CD8-positive, alpha-beta memory T cell (primary cell): Measurements from ENCODE around the gene LY9. TPM values are rescaled to one million over a fixed set of nuclear protein-coding genes. Genes with fewer than 3 reads are reported as not detected.

Source experiments
- CTCF ChIA-PET: fragments of 350-600 bp; sonication (Branson Sonifier 250); formaldehyde crosslinking; loops from one replicate; lab custom pipeline; 2021; ENCODE audit warnings: antibody characterized with exemption; lab: Charles Lee
- POLR2A ChIA-PET: fragments of 350-600 bp; sonication (Branson Sonifier 250); formaldehyde crosslinking; loops from one replicate; lab custom pipeline; 2021; ENCODE audit warnings: antibody characterized with exemption; lab: Charles Lee
- DNase-seq, 5 donors: peaks; one replicate each; pipeline versions ENCODE4 v3.0.0 to v3.0.0-alpha.2; 2020 to 2022; ENCODE audit warnings: mixed read lengths in 1 of 5
- H3K27ac ChIP-seq: one replicate; pipeline ENCODE4 v1.7.0; 2013; ENCODE audit warnings: low read depth, mild to moderate bottlenecking, low read length, moderate library complexity
- H3K27me3 ChIP-seq: 2 replicates; pipeline ENCODE4 v1.7.0; 2013; ENCODE audit warnings: low read length, mild to moderate bottlenecking; ENCODE audit not compliant: insufficient read depth, poor library complexity, severe bottlenecking
- H3K36me3 ChIP-seq: 2 replicates; pipeline ENCODE4 v1.7.0; 2013; ENCODE audit warnings: mild to moderate bottlenecking, low read length, moderate library complexity; ENCODE audit not compliant: insufficient read depth
- H3K4me1 ChIP-seq: 2 replicates; pipeline ENCODE4 v1.7.0; 2013; ENCODE audit warnings: mild to moderate bottlenecking, low read length, moderate library complexity; ENCODE audit not compliant: insufficient read depth
- H3K4me3 ChIP-seq: 2 replicates; pipeline ENCODE4 v1.7.0; 2013; ENCODE audit warnings: mild to moderate bottlenecking, low read length
- H3K9me3 ChIP-seq: 2 replicates; pipeline ENCODE4 v1.7.0; 2013; ENCODE audit warnings: mild to moderate bottlenecking, low read length
- H3K27ac Mint-ChIP-seq, 8 donors: one replicate each; pipeline ENCODE4 v1.8.0; 2020 to 2021; ENCODE audit warnings: mixed read lengths in 8 of 8, mild to moderate bottlenecking in 6 of 8, inconsistent platforms in 3 of 8, moderate library complexity in 3 of 8
- H3K27me3 Mint-ChIP-seq, 2 donors: one replicate each; pipeline ENCODE4 v1.8.0; 2020 to 2021; ENCODE audit warnings: mixed read lengths in 2 of 2, mild to moderate bottlenecking in 1 of 2, moderate library complexity in 1 of 2
- H3K36me3 Mint-ChIP-seq, 3 donors: one replicate each; pipeline ENCODE4 v1.8.0; 2020 to 2021; ENCODE audit warnings: mixed read lengths in 3 of 3, inconsistent platforms in 1 of 3, mild to moderate bottlenecking in 1 of 3
- H3K4me1 Mint-ChIP-seq, 3 donors: one replicate each; pipeline ENCODE4 v1.8.0; 2020 to 2021; ENCODE audit warnings: mixed read lengths in 3 of 3, inconsistent platforms in 1 of 3, mild to moderate bottlenecking in 1 of 3
- H3K4me3 Mint-ChIP-seq, 7 donors: one replicate each; pipeline ENCODE4 v1.8.0; 2020 to 2021; ENCODE audit warnings: mixed read lengths in 7 of 7, mild to moderate bottlenecking in 6 of 7, moderate library complexity in 4 of 7, inconsistent platforms in 2 of 7
- H3K9me3 Mint-ChIP-seq, 5 donors: one replicate each; pipeline ENCODE4 v1.8.0; 2020 to 2022; ENCODE audit warnings: mixed read lengths in 5 of 5, mild to moderate bottlenecking in 3 of 5, moderate library complexity in 2 of 5, inconsistent platforms in 1 of 5
- polyA plus RNA-seq: library from polyadenylated mRNA; unstranded; fragments of 300-500 nt; fragmentation: Illumina TruSeq; gene quantifications from one replicate; pipeline ENCODE4 v1.2.3, GENCODE V29; 2021
- total RNA-seq, 2 experiments: library from RNA; stranded (reverse); gene quantifications; one replicate each; pipeline ENCODE4 v1.2.3, GENCODE V29; 2021

Gene LY9
- total and polyA plus RNA-seq, 3 experiments from 2014 or later, result 16.4 to 206 (median 16.5) TPM

DNA sequence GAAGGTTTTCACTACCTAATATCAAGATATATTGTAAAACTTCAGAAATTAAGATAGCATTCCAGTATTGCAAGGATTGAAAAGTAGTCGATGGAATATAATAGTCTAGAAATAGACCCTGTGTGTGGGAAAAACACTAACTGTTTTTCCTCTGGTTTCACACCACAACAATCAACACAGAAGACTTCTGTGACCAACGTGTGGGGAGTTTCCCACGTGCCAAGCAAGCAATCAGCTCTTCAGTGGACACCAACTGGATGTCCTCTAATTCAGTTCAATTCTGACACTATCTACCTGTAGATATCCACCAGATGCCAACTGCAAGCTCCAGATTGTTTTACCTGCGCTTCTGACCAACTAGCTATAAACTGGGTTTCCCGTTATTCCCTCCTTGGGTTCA, 54.6 kb downstream of the LY9 start:
- ChIA-PET POLR2A (no interaction called here), CTCF (interaction anchor here (0.9 to 1.9 kb wide), 6 partner anchors 12 to 169 kb away, joined by 3 to 11 read pairs (median 4); partner anchors contain the start of gene CD244)
- peak overlapping the region; percentile 36 to 91 (median 69) for H3K27ac Mint-ChIP-seq
- H3K9me3 Mint-ChIP-seq, result no peaks in the 10 kb centered on the region
- peaks cover 17% of the 10 kb centered on the region for H3K4me1 ChIP-seq
- H3K27me3 Mint-ChIP-seq, result no peaks in the 10 kb centered on the region
- H3K27ac ChIP-seq, result no peak overlapping the region
- no peak overlapping the region for H3K4me3 ChIP-seq
- H3K4me3 Mint-ChIP-seq, result peak overlapping the region in 3 of 7 donors; percentile 12 to 65 (median 28)
- H3K27me3 ChIP-seq, result no peaks in the 10 kb centered on the region
- H3K9me3 ChIP-seq, result no peaks in the 10 kb centered on the region
- H3K4me1 Mint-ChIP-seq, result peaks cover 38 to 46% (median 42%) of the 10 kb centered on the region in 3 donors
- H3K36me3 Mint-ChIP-seq, result peaks cover 12 to 35% (median 16%) of the 10 kb centered on the region in 3 donors
- DNase-seq, result no peak
- no peaks in the 10 kb centered on the region for H3K36me3 ChIP-seq

DNA sequence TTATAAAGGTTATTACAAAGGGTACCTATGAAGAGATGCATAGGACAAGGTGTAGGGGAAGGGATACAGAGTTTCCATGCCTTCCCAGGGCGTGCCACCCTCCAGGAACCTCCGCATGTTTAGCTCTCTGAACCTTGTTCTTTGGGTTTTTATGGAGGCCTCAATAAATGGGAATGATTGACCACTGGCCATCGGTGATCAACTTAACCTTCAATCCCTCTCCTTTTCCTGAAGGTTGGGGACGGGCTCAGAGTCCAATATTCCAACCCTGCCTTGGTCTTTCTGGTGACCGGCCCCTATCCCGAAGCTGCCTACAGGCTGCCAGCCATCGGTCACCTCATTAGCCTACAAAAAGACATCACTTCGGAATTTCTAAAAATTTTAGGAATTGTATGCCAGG, 55.0 kb downstream of the LY9 start:
- DNase-seq, result no peak
- Histone ChIP-seq H3K27me3 (no peaks in the 10 kb centered on the region), H3K4me3 (no peak overlapping the region), H3K4me1 (peaks cover 22% of the 10 kb centered on the region), H3K9me3 (no peaks in the 10 kb centered on the region), H3K27ac (no peak overlapping the region), H3K36me3 (no peaks in the 10 kb centered on the region)
- Mint-ChIP-seq H3K4me1 (peaks cover 36 to 43% (median 38%) of the 10 kb centered on the region in 3 donors), H3K27ac (peak overlapping the region in 7 of 8 donors; percentile 40 to 91 (median 73)), H3K27me3 (no peaks in the 10 kb centered on the region), H3K36me3 (peaks cover 12 to 35% (median 16%) of the 10 kb centered on the region in 3 donors), H3K9me3 (no peaks in the 10 kb centered on the region), H3K4me3 (peak overlapping the region in 2 of 7 donors; percentile 28 to 71)
- CTCF ChIA-PET, result interaction anchor here (0.9 to 1.9 kb wide), 5 partner anchors 12 to 169 kb away, joined by 3 to 11 read pairs (median 4); partner anchors contain the start of gene CD244
- POLR2A ChIA-PET, result no interaction called here

DNA sequence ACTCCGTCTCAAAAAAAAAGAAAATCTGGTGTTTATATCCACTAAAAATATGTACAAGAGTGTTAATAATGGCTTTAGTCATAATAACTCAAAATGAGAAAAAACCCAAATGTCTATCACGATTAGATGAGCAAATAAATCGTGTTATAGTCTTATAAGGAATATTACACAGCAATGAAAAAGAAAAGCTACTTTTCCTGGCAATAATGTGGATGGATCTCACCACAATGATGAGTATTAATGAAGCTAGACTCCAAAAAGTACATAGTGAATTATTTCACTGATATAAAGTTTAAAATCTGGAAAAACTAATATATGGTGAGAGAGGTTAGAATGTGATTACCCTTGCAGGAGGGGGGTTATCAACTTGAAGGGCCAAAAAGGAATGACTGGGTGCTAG, 57.0 kb downstream of the LY9 start:
- no peak for DNase-seq
- ChIA-PET POLR2A (interaction anchor here (1.0 kb wide), 1 partner anchor 15 kb away, joined by 3 read pairs; no protein-coding TSS in a partner anchor), CTCF (interaction anchor here (0.8 to 14.1 kb wide), 3 partner anchors 9 to 24 kb away, joined by 3 to 137 read pairs (median 3); partner anchors contain the start of gene CD244)
- peaks cover 22 to 32% (median 28%) of the 10 kb centered on the region in 3 donors for H3K4me1 Mint-ChIP-seq
- H3K27me3 ChIP-seq, result no peaks in the 10 kb centered on the region
- peaks cover 29% of the 10 kb centered on the region for H3K4me1 ChIP-seq
- H3K27ac ChIP-seq, result no peak overlapping the region
- H3K4me3 ChIP-seq, result no peak overlapping the region
- no peak overlapping the region for H3K4me3 Mint-ChIP-seq
- no peaks in the 10 kb centered on the region for H3K27me3 Mint-ChIP-seq
- H3K36me3 Mint-ChIP-seq, result peaks cover 8 to 22% (median 10%) of the 10 kb centered on the region in 3 donors
- no peaks in the 10 kb centered on the region for H3K9me3 Mint-ChIP-seq
- H3K27ac Mint-ChIP-seq, result peak overlapping the region in 3 of 8 donors; percentile 23 to 91 (median 31)
- no peaks in the 10 kb centered on the region for H3K36me3 ChIP-seq
- H3K9me3 ChIP-seq, result no peaks in the 10 kb centered on the region

DNA sequence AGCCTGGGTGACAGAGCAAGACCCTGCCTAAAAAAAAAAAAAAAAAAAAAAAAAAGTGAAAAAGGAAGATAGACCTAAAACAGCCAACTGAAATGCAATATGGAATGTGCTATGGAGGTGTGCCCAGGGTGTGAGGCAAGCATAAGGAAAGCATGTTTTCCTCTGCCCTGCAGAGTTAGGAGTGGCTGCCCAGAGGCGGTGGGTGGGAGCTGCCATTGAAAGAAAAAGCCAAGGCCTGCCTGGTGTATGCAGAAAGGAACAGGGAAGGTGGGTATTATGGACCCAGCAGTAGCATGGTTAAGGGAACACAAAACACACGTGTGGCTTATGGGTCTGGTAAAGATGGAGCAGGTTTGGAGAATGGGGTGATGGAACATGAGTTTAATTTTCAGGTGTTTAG, 57.8 kb downstream of the LY9 start:
- CTCF ChIA-PET, result interaction anchor here (1.1 to 14.1 kb wide), 2 partner anchors 15 to 23 kb away, joined by 3 to 137 read pairs; no protein-coding TSS in a partner anchor
- Mint-ChIP-seq H3K27ac (peak overlapping the region in 5 of 8 donors; percentile 23 to 91 (median 83)), H3K36me3 (peaks cover 8 to 23% (median 10%) of the 10 kb centered on the region in 3 donors), H3K27me3 (no peaks in the 10 kb centered on the region), H3K4me3 (peak overlapping the region in 6 of 7 donors; percentile 9 to 87 (median 43)), H3K9me3 (no peaks in the 10 kb centered on the region), H3K4me1 (peaks cover 24 to 35% (median 32%) of the 10 kb centered on the region in 3 donors)
- Histone ChIP-seq H3K27me3 (no peaks in the 10 kb centered on the region), H3K36me3 (no peaks in the 10 kb centered on the region), H3K4me1 (peaks cover 35% of the 10 kb centered on the region), H3K27ac (no peak overlapping the region), H3K9me3 (no peaks in the 10 kb centered on the region), H3K4me3 (no peak overlapping the region)
- POLR2A ChIA-PET, result no interaction called here
- no peak for DNase-seq

DNA sequence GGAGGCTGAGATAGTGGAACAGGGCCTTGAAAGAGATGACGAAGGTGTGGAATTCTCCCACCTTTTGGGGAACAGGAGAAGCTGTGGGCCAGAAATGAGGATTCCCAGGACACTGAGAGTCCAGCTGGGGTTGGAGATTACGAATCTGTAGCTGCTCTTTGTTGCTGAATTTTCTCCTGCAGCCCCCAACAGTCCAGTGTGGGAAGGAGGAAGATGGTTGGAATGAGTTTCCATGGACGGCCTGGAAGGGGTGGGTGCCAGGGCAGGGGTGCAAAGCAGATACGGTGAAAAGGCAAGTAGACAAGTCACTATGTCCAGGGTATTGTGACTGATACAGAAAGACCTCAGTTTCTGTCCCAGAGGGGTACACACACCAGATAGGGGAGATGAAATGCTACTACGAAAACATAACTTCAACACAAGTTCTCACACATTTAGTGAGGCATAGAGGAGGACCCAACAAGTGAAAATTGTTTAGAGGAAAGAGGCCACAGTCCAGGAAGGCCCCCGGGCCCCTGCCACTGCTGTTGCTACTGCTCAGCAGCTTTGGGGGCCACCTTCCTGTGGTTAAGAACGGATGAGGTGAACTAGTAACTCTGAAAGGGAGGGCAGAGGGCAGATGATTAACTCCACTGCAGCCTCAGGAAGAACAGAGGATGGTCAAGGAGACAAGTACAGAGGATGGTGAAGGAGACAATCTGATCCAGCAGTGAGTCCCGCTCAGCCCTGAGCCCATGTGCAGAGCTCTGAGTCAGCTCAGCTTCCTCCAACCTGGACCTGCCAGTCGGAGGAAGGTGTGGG, 59.4 kb downstream of the LY9 start:
- Histone ChIP-seq H3K4me1 (peaks cover 34% of the 10 kb centered on the region), H3K9me3 (no peaks in the 10 kb centered on the region), H3K27me3 (no peaks in the 10 kb centered on the region), H3K4me3 (peak overlapping the region; percentile 8), H3K27ac (no peak overlapping the region), H3K36me3 (no peaks in the 10 kb centered on the region)
- H3K27me3 Mint-ChIP-seq, result no peaks in the 10 kb centered on the region
- H3K4me1 Mint-ChIP-seq, result peaks cover 29 to 35% (median 32%) of the 10 kb centered on the region in 3 donors
- ChIA-PET POLR2A (interaction anchor here (1.0 to 1.9 kb wide), 2 partner anchors 18 to 60 kb away, joined by 3 to 7 read pairs; partner anchors contain the start of gene LY9), CTCF (interaction anchor here (0.6 to 14.1 kb wide), 7 partner anchors 9 to 263 kb away, joined by 3 to 137 read pairs (median 5); partner anchors contain the start of genes ITLN2, NIT1 and PFDN2)
- peaks cover 8 to 20% (median 13%) of the 10 kb centered on the region in 3 donors for H3K36me3 Mint-ChIP-seq
- H3K9me3 Mint-ChIP-seq, result no peaks in the 10 kb centered on the region
- no peak overlapping the region for H3K27ac Mint-ChIP-seq
- no peak overlapping the region for H3K4me3 Mint-ChIP-seq
- DNase-seq, result peak in 2 of 5 donors; percentile 33 to 67

DNA sequence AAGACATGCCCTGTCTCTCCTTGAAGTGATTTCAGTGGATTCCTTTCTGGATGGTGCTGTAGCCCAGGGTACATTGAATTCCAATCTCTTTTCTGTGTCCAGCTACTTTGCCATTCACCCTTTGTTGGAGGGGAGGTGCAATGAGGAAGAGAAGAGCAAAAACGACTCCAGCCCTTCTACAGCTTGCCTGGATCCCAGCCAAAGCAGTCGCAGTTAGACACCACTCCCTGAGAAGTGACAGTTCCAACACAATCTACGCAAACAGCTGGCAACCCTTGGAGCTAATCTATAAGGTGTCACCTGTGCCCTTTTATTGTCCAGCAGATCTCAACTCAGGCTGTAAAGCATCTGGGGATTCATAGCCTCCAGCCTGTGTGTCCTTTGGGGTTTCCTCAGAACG, 62.1 kb downstream of the LY9 start:
- CTCF ChIA-PET, result interaction anchor here (0.9 to 14.1 kb wide), 6 partner anchors 9 to 96 kb away, joined by 3 to 137 read pairs (median 4); no protein-coding TSS in a partner anchor
- DNase-seq, result no peak
- H3K36me3 ChIP-seq, result no peaks in the 10 kb centered on the region
- Mint-ChIP-seq H3K4me3 (peak overlapping the region in 6 of 7 donors; percentile 35 to 78 (median 68)), H3K27me3 (no peaks in the 10 kb centered on the region), H3K9me3 (no peaks in the 10 kb centered on the region), H3K27ac (peak overlapping the region; percentile 9 to 97 (median 81)), H3K4me1 (peaks cover 43 to 53% (median 45%) of the 10 kb centered on the region in 3 donors), H3K36me3 (peaks cover 8 to 18% (median 13%) of the 10 kb centered on the region in 3 donors)
- POLR2A ChIA-PET, result no interaction called here
- H3K4me3 ChIP-seq, result no peak overlapping the region
- H3K27ac ChIP-seq, result no peak overlapping the region
- peaks cover 31% of the 10 kb centered on the region for H3K4me1 ChIP-seq
- H3K27me3 ChIP-seq, result no peaks in the 10 kb centered on the region
- no peaks in the 10 kb centered on the region for H3K9me3 ChIP-seq

DNA sequence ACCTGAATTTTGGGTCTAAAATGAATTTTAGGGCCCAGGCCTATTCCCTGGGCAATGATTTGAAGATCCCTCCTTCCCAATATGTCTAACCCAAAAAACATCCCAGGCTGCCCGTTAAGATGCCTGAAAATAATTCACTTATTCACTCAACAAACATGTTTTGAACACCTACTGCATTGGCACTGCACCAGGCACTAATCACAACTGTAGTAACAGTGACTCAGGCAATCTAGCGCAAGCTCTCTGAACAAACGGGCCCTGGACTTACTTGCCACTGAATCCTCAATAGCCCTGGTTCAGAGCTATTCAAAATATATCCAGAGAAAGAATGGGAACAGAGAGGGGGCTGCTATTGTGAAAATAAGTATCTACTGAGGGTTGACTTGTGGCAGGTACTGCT, 62.5 kb downstream of the LY9 start:
- H3K4me3 Mint-ChIP-seq, result peak overlapping the region; percentile 29 to 78 (median 66)
- H3K9me3 Mint-ChIP-seq, result no peaks in the 10 kb centered on the region
- peak overlapping the region; percentile 9 to 97 (median 76) for H3K27ac Mint-ChIP-seq
- Histone ChIP-seq H3K4me1 (peaks cover 34% of the 10 kb centered on the region), H3K27me3 (no peaks in the 10 kb centered on the region), H3K4me3 (no peak overlapping the region), H3K27ac (no peak overlapping the region), H3K9me3 (no peaks in the 10 kb centered on the region), H3K36me3 (no peaks in the 10 kb centered on the region)
- H3K36me3 Mint-ChIP-seq, result peaks cover 8 to 14% (median 12%) of the 10 kb centered on the region in 3 donors
- H3K4me1 Mint-ChIP-seq, result peaks cover 47 to 51% (median 49%) of the 10 kb centered on the region in 3 donors
- no peaks in the 10 kb centered on the region for H3K27me3 Mint-ChIP-seq
- POLR2A ChIA-PET, result no interaction called here
- CTCF ChIA-PET, result interaction anchor here (1.1 to 14.1 kb wide), 5 partner anchors 11 to 96 kb away, joined by 3 to 137 read pairs (median 4); no protein-coding TSS in a partner anchor
- DNase-seq, result no peak
